HepG2 (cell line): Measurements from ENCODE around the gene CHRNB1. TPM values are rescaled to one million over a fixed set of nuclear protein-coding genes. Genes with fewer than 3 reads are reported as not detected.

Experiments used
- ATAC-seq: fragments of 200-7000 bp; cut with Tn5 transposase; 3 replicates; pipeline ENCODE4 v1.9.1; 2020; ENCODE audit warnings: mild to moderate bottlenecking, moderate library complexity
- BruUV-seq: library from RNA; stranded (reverse); fragments of 400-500 nt; replicated peaks from 2 replicates; lab custom pipeline; 2021; lab: Mats Ljungman, UMichigan
- CTCF ChIA-PET: fragments of 300-600 bp; formaldehyde crosslinking; extraction: SDS; loops from one replicate; lab custom pipeline; 2021; ENCODE audit warnings: low total read pairs, inconsistent platforms, low intra/inter-chr PET ratio; lab: Yijun Ruan, JAX
- POLR2A ChIA-PET: fragments of 350-600 bp; sonication (Branson Sonifier 250); formaldehyde crosslinking; loops from one replicate; lab custom pipeline; 2020; ENCODE audit warnings: antibody characterized with exemption, inconsistent platforms; lab: Yijun Ruan, JAX
- DNase-seq: peaks from one replicate; pipeline ENCODE4 v3.0.0-alpha.2; 2015; ENCODE audit warnings: low spot score
- FAIRE-seq: peaks from 3 replicates; lab custom pipeline; 2011; peaks lifted over from hg19 to GRCh38; lab: Jason Lieb, UNC
- H2AFZ ChIP-seq: one replicate; pipeline ENCODE4 v1.6.1; 2011; ENCODE audit warnings: low read length, inconsistent platforms
- H3K27ac ChIP-seq: fragments of 300-600 bp; 3 replicates; pipeline ENCODE4 v1.8.0; 2011; ENCODE audit warnings: mixed run types, mild to moderate bottlenecking, mixed read lengths, low read length, inconsistent platforms; ENCODE audit not compliant: insufficient read depth; ENCODE audit errors: extremely low read length
- H3K27me3 ChIP-seq, 2 experiments: fragments of 200-600 bp in 1 of 2; 2 replicates in 1 of 2; 3 replicates in 1 of 2; pipeline versions ENCODE4 v1.6.0 to v1.8.0; 2011; ENCODE audit warnings: low read length in 2 of 2, mild to moderate bottlenecking in 2 of 2, moderate library complexity in 2 of 2, inconsistent platforms in 1 of 2; ENCODE audit not compliant: insufficient read depth in 2 of 2, control insufficient read depth in 1 of 2
- H3K36me3 ChIP-seq, 2 experiments: fragments of 200-600 bp in 1 of 2; replicated peaks in 1 of 2; 2 replicates in 1 of 2; 3 replicates in 1 of 2; pipeline versions ENCODE4 v1.5.1 to v1.8.0; 2011; ENCODE audit warnings: low read length in 2 of 2, inconsistent platforms in 1 of 2; ENCODE audit not compliant: insufficient read depth in 2 of 2, control insufficient read depth in 1 of 2
- H3K4me1 ChIP-seq: 2 replicates; pipeline ENCODE4 v1.5.1; 2012; ENCODE audit warnings: low read length, inconsistent platforms; ENCODE audit not compliant: insufficient read depth
- H3K4me2 ChIP-seq: 2 replicates; pipeline ENCODE4 v1.6.0; 2011; ENCODE audit warnings: low read depth, low read length, inconsistent platforms
- H3K4me3 ChIP-seq, 3 experiments: fragments of 200-600 bp in 1 of 3; sonication (generic), shearing (Covaris generic) in 1 of 3; replicated peaks in 1 of 3; 2 replicates each; pipeline ENCODE4 v1.5.1; 2011 to 2016; ENCODE audit warnings: low read length in 3 of 3, inconsistent platforms in 2 of 3, low read depth in 2 of 3, mild to moderate bottlenecking in 2 of 3, control low read depth in 1 of 3, mixed read lengths in 1 of 3; ENCODE audit not compliant: insufficient read depth in 1 of 3
- H3K79me2 ChIP-seq: one replicate; pipeline ENCODE4 v1.6.1; 2011; ENCODE audit warnings: low read length, inconsistent platforms; ENCODE audit not compliant: insufficient read depth
- H3K9ac ChIP-seq: 2 replicates; pipeline ENCODE4 v1.6.0; 2011; ENCODE audit warnings: mild to moderate bottlenecking, low read depth, low read length, inconsistent platforms; ENCODE audit not compliant: insufficient read depth
- H3K9me3 ChIP-seq: 2 replicates; pipeline ENCODE4 v1.5.1; 2012; ENCODE audit warnings: mild to moderate bottlenecking, low read length
- H4K20me1 ChIP-seq: 2 replicates; pipeline ENCODE4 v1.6.0; 2011; ENCODE audit warnings: inconsistent platforms, mild to moderate bottlenecking, low read length, moderate library complexity; ENCODE audit not compliant: insufficient read depth
- HNRNPL ChIP-seq: fragments of 200-400 bp; formaldehyde crosslinking; IDR thresholded peaks from 2 replicates; pipeline ENCODE4 v1.6.1; 2017; ENCODE audit warnings: mild to moderate bottlenecking, low read depth, low read length
- MBD4 ChIP-seq: IDR thresholded peaks from 2 replicates; pipeline ENCODE4 v1.6.1; 2012; ENCODE audit warnings: low read length, inconsistent platforms, borderline replicate concordance
- WGBS: methylation state at CpG from one replicate; pipeline ENCODE4 v1.1.6; 2017; ENCODE audit warnings: low lambda C conversion rate; 5-methylcytosine and 5-hydroxymethylcytosine counted together
- in situ Hi-C: cut with HindIII; loops from 2 replicates; pipeline ENCODE4 v1.10.0; 2017; ENCODE audit warnings: low pct_unique_long_range_greater_than_20kb; ENCODE audit not compliant: extremely low pct_ligation_motif_present
- intact Hi-C: fragments of 100-400 bp; cut with micrococcal nuclease; formaldehyde crosslinking; loops from one replicate; pipeline ENCODE4 v1.10.0; 2022; ENCODE audit not compliant: unreplicated experiment
- polyA plus RNA-seq, 8 experiments: library from polyadenylated mRNA; depleted of rRNA in 3 of 8; stranded (reverse) in 7 of 8; unstranded in 1 of 8; fragments of >200 nt; fragmentation: Illumina TruSeq in 4 of 8; extraction: Trizol in 4 of 8; gene quantifications; 2 replicates each; pipeline versions ENCODE4 v1.2.1 to v1.2.3, GENCODE V29; 2011 to 2016; ENCODE audit warnings: low read depth in 4 of 8, missing spikeins in 1 of 8, mixed read lengths in 1 of 8; ENCODE audit not compliant: insufficient read depth in 1 of 8
- total RNA-seq, 5 experiments: library from RNA; depleted of rRNA; stranded (reverse); fragments of >200 nt; fragmentation: Illumina TruSeq; extraction: Trizol; gene quantifications; 2 replicates each; pipeline ENCODE4 v1.2.3, GENCODE V29; 2016; ENCODE audit warnings: low read depth in 1 of 5
- TF ChIP-seq, protein P1 (sequence below): IDR thresholded peaks from 2 replicates; pipeline ENCODE4 v1.6.1; 2012; ENCODE audit warnings: low read depth, low read length, improper control_type of control experiment
- TF ChIP-seq, protein P2 (sequence below): sonication (generic); formaldehyde crosslinking; IDR thresholded peaks from 2 replicates; pipeline ENCODE4 v1.4.0; 2020; ENCODE audit warnings: missing genetic modification reagents, borderline replicate concordance
- TF ChIP-seq, protein P3 (sequence below): sonication (generic); formaldehyde crosslinking; IDR thresholded peaks from 2 replicates; pipeline ENCODE4 v1.5.1; 2020; ENCODE audit warnings: mild to moderate bottlenecking, missing genetic modification reagents, moderate library complexity
- TF ChIP-seq, protein P4 (sequence below): sonication (generic); formaldehyde crosslinking; IDR thresholded peaks from 2 replicates; pipeline ENCODE4 v1.4.0; 2020; ENCODE audit warnings: mild to moderate bottlenecking, low read depth, missing genetic modification reagents

CHRNB1 gene
- total and polyA plus RNA-seq, 2 of the 13 experiments (the other 11 are each of a cell fraction or from before 2014, with no cell fraction given) = 5.4 to 33.7 TPM

DNA sequence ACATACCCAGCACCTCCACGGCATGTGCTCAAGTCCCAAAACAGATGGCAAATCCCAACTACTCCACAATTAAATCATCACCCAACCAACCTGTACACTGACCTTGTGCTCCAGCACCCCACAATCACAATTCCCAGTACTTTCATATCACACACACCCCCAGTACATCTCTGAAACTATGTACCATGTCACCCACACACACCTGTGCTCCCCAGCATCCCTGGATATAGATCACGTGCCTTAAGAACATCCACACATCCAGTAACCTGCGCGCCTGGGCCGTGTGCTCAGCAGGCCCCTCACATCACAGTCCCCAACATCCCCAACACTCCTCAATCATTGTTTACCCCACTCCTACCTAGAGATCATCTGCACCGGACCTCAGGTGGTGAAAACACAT is 35.1 kb upstream of the CHRNB1 start:
- FAIRE-seq (no peak), DNase-seq (no peak), ATAC-seq (no peak)
- Histone ChIP-seq H4K20me1 (no peaks in the 10 kb centered on the region), H2AFZ (no peak overlapping the region), H3K4me1 (peaks cover 10% of the 10 kb centered on the region), H3K27me3 (no peaks in the 10 kb centered on the region), H3K4me3 (no peak overlapping the region), H3K9me3 (no peaks in the 10 kb centered on the region), H3K79me2 (no peaks in the 10 kb centered on the region), H3K27ac (no peak overlapping the region), H3K4me2 (no peak overlapping the region), H3K9ac (no peak overlapping the region), H3K36me3 (0 out of 5 replicates have a peak, but pooled peaks cover 0 to 2% of the 10 kb centered on the region in 2 experiments)
- POLR2A ChIA-PET = no interaction called here
- WGBS = 85% methylated on average over 6 of the region's 6 CpGs
- no TSS peak for BruUV-seq
- no peak for TF ChIP-seq MBD4
- TF ChIP-seq, protein P1, sequence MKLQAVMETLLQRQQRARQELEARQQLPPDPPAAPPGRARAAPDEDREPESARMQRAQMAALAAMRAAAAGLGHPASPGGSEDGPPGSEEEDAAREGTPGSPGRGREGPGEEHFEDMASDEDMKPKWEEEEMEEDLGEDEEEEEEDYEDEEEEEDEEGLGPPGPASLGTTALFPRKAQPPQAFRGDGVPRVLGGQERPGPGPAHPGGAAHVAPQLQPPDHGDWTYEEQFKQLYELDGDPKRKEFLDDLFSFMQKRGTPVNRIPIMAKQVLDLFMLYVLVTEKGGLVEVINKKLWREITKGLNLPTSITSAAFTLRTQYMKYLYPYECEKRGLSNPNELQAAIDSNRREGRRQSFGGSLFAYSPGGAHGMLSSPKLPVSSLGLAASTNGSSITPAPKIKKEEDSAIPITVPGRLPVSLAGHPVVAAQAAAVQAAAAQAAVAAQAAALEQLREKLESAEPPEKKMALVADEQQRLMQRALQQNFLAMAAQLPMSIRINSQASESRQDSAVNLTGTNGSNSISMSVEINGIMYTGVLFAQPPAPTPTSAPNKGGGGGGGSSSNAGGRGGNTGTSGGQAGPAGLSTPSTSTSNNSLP = no peak
- TF ChIP-seq, protein P2, sequence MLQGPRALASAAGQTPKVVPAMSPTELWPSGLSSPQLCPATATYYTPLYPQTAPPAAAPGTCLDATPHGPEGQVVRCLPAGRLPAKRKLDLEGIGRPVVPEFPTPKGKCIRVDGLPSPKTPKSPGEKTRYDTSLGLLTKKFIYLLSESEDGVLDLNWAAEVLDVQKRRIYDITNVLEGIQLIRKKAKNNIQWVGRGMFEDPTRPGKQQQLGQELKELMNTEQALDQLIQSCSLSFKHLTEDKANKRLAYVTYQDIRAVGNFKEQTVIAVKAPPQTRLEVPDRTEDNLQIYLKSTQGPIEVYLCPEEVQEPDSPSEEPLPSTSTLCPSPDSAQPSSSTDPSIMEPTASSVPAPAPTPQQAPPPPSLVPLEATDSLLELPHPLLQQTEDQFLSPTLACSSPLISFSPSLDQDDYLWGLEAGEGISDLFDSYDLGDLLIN (CRISPR knock-in tag) = no peak
- in situ Hi-C loops (no loop called here), intact Hi-C loops (no loop called here)
- CTCF ChIA-PET = no interaction called here

DNA sequence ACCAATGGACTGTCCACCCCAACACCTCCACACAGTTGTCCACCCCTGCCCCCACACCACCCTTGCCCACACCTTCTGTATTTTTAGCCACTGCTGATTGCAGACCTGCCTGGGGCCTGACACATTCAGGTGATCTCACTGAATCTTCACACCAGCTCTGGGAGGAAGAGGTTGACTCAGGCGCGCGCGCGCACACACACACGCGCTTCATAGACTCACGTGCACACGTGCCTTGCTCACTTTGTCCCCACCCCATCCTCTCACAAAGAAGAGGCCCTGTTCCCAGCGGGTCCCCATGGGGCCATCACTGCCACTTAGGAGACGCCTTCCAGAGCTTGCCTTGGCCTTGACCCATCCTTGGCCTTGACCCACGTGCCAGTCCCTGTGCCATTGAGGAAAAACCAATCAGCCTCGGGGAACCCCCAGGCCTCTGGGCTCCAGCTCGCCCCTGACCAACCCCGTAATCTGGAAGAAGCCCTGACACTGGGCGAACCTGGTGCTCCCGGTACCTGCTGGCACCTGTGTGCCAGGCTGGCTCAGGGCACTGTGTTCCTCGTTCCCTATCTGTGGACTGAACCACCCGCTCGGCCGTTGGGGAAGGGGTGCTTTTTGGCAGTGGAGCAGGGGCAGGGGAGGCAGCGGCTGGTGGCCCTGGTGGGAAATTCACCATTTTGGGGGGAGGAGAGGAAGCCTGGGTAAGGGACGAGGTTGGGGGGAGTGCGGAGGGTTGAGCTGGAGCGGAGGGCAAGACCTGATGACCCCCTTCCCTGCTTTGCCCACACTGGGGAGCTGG is 34.0 kb upstream of the CHRNB1 start:
- Histone ChIP-seq H3K36me3 (0 out of 5 replicates have a peak, but pooled peaks cover 0 to 2% of the 10 kb centered on the region in 2 experiments), H4K20me1 (no peaks in the 10 kb centered on the region), H3K9me3 (no peaks in the 10 kb centered on the region), H3K27ac (no peak overlapping the region), H3K9ac (no peak overlapping the region), H3K27me3 (no peaks in the 10 kb centered on the region), H3K4me1 (peaks cover 3% of the 10 kb centered on the region), H3K79me2 (no peaks in the 10 kb centered on the region), H3K4me2 (no peak overlapping the region), H3K4me3 (no peak overlapping the region), H2AFZ (no peak overlapping the region)
- 91% methylated on average over 25 of the region's 25 CpGs for WGBS
- ChIA-PET CTCF (no interaction called here), POLR2A (no interaction called here)
- in situ Hi-C loops (no loop called here), intact Hi-C loops (no loop called here)
- BruUV-seq = no TSS peak
- no peak for FAIRE-seq
- DNase-seq = no peak
- no peak for ATAC-seq
- 0 out of 2 replicates have a peak, but pooled peaks have one; percentile 18 for TF ChIP-seq HNRNPL
- TF ChIP-seq, protein P3, sequence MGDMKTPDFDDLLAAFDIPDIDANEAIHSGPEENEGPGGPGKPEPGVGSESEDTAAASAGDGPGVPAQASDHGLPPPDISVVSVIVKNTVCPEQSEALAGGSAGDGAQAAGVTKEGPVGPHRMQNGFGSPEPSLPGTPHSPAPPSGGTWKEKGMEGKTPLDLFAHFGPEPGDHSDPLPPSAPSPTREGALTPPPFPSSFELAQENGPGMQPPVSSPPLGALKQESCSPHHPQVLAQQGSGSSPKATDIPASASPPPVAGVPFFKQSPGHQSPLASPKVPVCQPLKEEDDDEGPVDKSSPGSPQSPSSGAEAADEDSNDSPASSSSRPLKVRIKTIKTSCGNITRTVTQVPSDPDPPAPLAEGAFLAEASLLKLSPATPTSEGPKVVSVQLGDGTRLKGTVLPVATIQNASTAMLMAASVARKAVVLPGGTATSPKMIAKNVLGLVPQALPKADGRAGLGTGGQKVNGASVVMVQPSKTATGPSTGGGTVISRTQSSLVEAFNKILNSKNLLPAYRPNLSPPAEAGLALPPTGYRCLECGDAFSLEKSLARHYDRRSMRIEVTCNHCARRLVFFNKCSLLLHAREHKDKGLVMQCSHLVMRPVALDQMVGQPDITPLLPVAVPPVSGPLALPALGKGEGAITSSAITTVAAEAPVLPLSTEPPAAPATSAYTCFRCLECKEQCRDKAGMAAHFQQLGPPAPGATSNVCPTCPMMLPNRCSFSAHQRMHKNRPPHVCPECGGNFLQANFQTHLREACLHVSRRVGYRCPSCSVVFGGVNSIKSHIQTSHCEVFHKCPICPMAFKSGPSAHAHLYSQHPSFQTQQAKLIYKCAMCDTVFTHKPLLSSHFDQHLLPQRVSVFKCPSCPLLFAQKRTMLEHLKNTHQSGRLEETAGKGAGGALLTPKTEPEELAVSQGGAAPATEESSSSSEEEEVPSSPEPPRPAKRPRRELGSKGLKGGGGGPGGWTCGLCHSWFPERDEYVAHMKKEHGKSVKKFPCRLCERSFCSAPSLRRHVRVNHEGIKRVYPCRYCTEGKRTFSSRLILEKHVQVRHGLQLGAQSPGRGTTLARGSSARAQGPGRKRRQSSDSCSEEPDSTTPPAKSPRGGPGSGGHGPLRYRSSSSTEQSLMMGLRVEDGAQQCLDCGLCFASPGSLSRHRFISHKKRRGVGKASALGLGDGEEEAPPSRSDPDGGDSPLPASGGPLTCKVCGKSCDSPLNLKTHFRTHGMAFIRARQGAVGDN (CRISPR knock-in tag) = 0 out of 2 replicates have a peak, but pooled peaks have one; percentile 15
- TF ChIP-seq, protein P4, sequence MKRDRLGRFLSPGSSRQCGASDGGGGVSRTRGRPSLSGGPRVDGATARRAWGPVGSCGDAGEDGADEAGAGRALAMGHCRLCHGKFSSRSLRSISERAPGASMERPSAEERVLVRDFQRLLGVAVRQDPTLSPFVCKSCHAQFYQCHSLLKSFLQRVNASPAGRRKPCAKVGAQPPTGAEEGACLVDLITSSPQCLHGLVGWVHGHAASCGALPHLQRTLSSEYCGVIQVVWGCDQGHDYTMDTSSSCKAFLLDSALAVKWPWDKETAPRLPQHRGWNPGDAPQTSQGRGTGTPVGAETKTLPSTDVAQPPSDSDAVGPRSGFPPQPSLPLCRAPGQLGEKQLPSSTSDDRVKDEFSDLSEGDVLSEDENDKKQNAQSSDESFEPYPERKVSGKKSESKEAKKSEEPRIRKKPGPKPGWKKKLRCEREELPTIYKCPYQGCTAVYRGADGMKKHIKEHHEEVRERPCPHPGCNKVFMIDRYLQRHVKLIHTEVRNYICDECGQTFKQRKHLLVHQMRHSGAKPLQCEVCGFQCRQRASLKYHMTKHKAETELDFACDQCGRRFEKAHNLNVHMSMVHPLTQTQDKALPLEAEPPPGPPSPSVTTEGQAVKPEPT = no peak
